ENCODE data around the gene SH3RF2.

The SH3RF2 gene

DNA sequence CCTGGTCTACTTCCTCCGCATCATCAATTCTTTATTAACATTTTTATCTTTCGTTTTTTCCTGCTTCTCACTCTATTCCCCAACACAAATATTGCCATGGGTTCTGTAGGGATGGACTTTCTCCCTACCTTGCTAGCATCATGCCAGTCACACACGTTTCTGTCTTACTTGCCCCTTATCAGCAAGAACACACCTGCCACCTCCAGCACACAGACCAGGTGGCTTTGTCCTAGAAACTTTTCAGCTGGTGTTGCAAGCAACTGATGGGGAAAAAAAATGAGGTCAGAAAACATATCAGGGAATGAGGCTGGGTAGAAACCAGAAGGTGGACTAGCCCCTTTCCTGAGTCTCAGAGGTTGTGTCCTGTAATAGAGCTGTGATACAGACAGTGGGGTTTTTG, 5.8 kb downstream of the SH3RF2 start:
- H3K4me3 ChIP-seq (ENCODE audit: low read length): no peak overlapping the region
- TF ChIP-seq, protein P1, sequence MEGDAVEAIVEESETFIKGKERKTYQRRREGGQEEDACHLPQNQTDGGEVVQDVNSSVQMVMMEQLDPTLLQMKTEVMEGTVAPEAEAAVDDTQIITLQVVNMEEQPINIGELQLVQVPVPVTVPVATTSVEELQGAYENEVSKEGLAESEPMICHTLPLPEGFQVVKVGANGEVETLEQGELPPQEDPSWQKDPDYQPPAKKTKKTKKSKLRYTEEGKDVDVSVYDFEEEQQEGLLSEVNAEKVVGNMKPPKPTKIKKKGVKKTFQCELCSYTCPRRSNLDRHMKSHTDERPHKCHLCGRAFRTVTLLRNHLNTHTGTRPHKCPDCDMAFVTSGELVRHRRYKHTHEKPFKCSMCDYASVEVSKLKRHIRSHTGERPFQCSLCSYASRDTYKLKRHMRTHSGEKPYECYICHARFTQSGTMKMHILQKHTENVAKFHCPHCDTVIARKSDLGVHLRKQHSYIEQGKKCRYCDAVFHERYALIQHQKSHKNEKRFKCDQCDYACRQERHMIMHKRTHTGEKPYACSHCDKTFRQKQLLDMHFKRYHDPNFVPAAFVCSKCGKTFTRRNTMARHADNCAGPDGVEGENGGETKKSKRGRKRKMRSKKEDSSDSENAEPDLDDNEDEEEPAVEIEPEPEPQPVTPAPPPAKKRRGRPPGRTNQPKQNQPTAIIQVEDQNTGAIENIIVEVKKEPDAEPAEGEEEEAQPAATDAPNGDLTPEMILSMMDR (conservative IDR thresholded peaks at IDR 0.05; ENCODE audit: low read length): no peak
- DNase-seq (ENCODE audit: low read depth): no peak

DNA sequence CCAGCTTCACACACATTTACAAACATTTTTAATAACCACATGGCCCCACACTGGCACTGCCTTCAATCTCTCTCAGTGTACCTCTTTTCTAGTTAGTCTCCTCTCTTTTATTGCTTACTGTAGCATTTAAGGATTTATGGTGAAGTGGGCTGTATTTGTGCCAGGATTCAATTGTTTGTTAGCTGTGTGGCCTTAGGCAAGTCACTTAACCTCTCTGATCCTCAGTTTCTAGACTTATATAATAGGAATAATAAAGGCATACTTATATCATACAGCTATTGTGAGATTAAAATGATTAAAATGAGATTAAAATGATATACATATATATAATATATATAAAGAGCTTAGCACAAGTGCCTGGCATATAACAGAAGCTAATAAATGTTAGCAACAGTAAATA, 6.4 kb downstream of the SH3RF2 start:
- no peak for DNase-seq (ENCODE audit: low read depth)
- TF ChIP-seq, protein P1 (conservative IDR thresholded peaks at IDR 0.05; ENCODE audit: low read length): no peak
- no peak overlapping the region for H3K4me3 ChIP-seq (ENCODE audit: low read length)

DNA sequence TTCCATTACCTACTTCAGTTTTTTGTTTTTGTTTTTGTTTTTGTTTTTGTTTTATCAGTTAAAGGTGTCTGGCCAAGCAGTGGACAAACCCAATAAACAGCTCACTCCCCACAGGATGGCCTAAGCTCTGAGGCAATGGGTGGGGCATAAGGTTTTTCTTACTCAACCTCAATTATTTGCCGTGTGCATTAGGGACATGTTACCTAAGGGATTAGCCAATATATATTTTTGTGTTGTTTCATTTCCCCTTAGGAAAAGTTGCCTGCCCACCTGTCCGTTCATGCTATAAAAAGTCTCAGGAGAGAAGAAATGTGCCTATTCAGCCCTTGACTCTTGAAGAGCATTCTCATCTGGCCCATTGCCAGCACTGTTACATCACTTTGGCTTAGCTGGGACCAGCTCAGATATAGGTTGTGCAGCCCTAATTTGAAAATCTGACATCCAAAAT, 7.3 kb downstream of the SH3RF2 start:
- DNase-seq (ENCODE audit: low read depth): no peak
- TF ChIP-seq, protein P1 (conservative IDR thresholded peaks at IDR 0.05; ENCODE audit: low read length): no peak
- H3K4me3 ChIP-seq (ENCODE audit: low read length): no peak overlapping the region

DNA sequence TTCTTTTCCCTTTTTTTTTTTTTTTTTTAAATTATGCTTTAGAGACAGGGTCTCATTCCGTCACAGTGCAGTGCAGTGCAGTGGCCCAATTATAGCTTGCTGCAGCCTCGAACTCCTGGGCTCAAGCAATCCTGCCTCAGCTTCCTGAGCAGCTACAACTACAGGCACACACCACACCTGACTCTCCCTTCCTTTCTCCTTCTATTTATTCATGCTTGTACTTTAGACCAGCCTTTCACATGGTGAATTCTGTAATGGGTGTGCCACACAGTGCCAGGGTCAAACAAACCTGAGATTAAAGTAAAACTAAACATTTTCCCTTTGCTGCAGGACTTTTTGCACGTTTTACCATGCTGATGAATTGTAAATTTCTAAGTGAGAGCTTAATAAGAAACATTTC, 8.0 kb downstream of the SH3RF2 start:
- TF ChIP-seq, protein P1 (conservative IDR thresholded peaks at IDR 0.05; ENCODE audit: low read length): no peak
- DNase-seq (ENCODE audit: low read depth): no peak
- H3K4me3 ChIP-seq (ENCODE audit: low read length): no peak overlapping the region

DNA sequence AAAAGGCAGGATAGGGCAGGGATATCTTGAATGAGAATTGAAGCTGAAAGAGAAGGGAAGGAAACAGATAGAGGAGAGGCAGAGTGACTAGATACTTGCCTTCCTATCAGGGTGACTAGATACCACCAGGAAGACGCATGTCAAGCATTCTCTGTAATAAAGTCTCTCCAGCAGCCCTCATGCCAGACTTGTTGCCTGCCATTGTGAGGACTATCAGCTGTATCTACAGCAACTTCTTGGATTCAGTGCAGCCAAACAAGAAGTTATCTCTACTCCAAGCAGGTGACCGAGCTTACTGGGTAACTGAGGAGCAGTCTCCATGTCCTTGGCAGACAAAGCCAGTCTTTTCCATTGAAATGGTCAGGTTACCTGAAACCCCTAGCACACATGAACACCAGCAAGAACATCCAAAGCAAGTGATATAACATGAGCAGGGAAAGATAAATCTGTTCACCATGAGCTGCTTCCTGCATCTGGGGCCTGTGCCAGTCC, 9.3 kb downstream of the SH3RF2 start:
- H3K4me3 ChIP-seq (ENCODE audit: low read length): no peak overlapping the region
- DNase-seq (ENCODE audit: low read depth): no peak
- TF ChIP-seq, protein P1 (conservative IDR thresholded peaks at IDR 0.05; ENCODE audit: low read length): no peak

DNA sequence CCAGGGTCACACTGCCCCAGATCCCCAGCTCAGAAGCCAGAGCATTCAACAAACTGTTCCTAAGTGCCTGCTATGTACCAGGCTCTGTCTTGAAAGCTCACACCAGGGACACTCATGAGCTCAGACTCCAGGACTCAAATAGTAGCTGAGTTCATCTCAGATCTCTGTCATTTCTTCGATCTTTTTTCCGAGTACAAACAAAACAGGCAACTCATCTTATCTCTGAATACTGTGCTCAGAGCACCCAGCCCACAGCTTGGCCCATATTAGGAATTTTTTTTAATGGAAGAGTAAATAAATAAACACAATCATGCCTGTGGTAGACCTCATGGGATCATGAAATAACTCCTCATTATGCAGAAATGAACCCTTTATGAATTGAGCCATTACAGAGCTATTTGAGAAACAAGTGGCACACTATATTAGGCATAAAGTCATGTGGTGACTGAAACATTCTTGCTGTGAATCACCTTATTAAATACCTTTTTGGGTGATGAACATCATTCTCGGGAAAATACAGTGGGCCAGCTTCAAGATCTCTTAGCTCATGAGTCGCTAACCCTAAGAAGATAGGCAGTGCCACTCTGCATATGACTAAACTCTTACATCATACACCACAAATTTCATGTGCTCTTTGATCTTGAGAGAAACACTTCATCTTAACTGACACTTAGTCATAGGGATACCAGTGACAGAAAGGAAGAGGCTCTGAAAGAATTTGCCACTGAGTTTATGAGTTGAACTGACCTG, 9.9 kb downstream of the SH3RF2 start:
- TF ChIP-seq, protein P1 (conservative IDR thresholded peaks at IDR 0.05; ENCODE audit: low read length): no peak
- no peak overlapping the region for H3K4me3 ChIP-seq (ENCODE audit: low read length)
- DNase-seq (ENCODE audit: low read depth): peak; percentile 78

DNA sequence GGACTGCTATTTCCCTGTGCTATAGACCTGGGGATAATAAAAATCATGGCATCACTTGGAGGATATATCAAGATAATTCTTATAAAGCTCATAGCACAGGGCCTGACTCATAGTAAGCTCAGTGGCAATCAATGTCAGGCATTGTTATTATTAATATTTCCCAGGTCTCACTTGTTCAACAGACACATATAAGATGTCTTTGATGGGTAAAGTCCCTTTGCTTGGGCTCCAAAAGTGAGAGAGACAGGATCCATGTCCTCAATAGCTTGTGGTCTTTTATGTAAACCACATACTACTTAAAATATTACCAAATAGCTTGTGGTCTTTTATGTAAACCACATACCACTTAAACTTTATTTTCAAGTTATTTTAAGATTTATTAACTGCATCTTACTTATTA, 11.2 kb downstream of the SH3RF2 start:
- TF ChIP-seq, protein P1 (conservative IDR thresholded peaks at IDR 0.05; ENCODE audit: low read length): no peak
- no peak overlapping the region for H3K4me3 ChIP-seq (ENCODE audit: low read length)
- DNase-seq (ENCODE audit: low read depth): no peak

Data from AG10803 (cell line).